Measurements from ENCODE around the gene PRMT6.

PRMT6 gene

DNA sequence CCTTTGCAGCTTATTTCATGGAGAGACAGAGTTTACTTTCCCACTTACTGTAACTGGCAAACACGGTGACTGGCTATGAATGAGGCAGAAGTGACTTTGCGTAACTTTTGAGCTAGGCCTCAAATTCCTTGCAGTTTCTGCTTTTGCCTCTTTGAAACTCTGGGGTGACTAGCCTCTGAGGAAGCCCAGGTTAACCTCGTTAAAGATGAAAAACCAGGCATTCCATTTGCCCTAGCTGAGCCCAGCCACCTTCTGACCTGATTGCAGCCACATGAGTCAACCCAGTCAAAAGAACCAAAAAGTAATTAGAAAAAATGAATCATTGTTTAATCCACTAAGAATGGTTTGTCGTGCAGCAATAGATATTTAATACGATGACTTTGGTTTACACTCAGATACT is 20.4 kb downstream of the PRMT6 start:
- Histone ChIP-seq H4K8ac (ENCODE audit: low read depth, low read length) (no peak overlapping the region), H3K18ac (ENCODE audit: low read length) (no peak overlapping the region), H3K23ac (ENCODE audit: low read depth, low read length, poor library complexity) (no peak overlapping the region), H3K4me2 (ENCODE audit: insufficient read depth, low read length, poor library complexity, severe bottlenecking) (no peak overlapping the region), H3K9ac (ENCODE audit: low read depth, low read length, poor library complexity) (no peak overlapping the region), H3K14ac (ENCODE audit: low read length) (no peak overlapping the region), H4K91ac (ENCODE audit: low read depth, low read length, poor library complexity) (no peak overlapping the region), H3K27me3 (ENCODE audit: control insufficient read depth in 3 of 3, insufficient read depth in 3 of 3, low read depth in 1 of 3, low read length in 3 of 3) (no peaks in the 10 kb centered on the region), H3K36me3 (replicated peaks in 1 of 2; ENCODE audit: control insufficient read depth in 2 of 2, insufficient read depth in 2 of 2, low read length in 2 of 2) (no peaks in the 10 kb centered on the region), H3K4ac (ENCODE audit: low read length) (no peak overlapping the region), H3K79me1 (ENCODE audit: low read depth, low read length) (no peaks in the 10 kb centered on the region), H3K4me3 (ENCODE audit: low read length in 2 of 2) (no peak overlapping the region), H2BK5ac (ENCODE audit: low read length) (no peak overlapping the region), H3K27ac (replicated peaks; ENCODE audit: low read length) (peak overlapping the region; percentile 36), H3K4me1 (ENCODE audit: control insufficient read depth in 2 of 2, insufficient read depth in 1 of 2, low read depth in 1 of 2, low read length in 2 of 2) (no peaks in the 10 kb centered on the region), H2AFZ (ENCODE audit: low read length) (no peak overlapping the region), H2AK5ac (ENCODE audit: low read depth, low read length) (no peak overlapping the region), H2BK12ac (ENCODE audit: low read length) (no peak overlapping the region), H3K9me3 (replicated peaks in 1 of 2; ENCODE audit: control insufficient read depth in 2 of 2, insufficient read depth in 1 of 2, low read depth in 1 of 2, low read length in 2 of 2) (no peaks in the 10 kb centered on the region), H2BK15ac (ENCODE audit: low read length) (no peak overlapping the region), H2BK120ac (ENCODE audit: low read depth, low read length) (no peak overlapping the region)
- DNase-seq (ENCODE audit: low spot score), result no peak
- no CpG with 5 or more reads among the region's 5 CpGs for WGBS, 2 donors (ENCODE audit: extremely low coverage in 2 of 2, insufficient read length in 2 of 2, insufficient replicate concordance in 1 of 2)

DNA sequence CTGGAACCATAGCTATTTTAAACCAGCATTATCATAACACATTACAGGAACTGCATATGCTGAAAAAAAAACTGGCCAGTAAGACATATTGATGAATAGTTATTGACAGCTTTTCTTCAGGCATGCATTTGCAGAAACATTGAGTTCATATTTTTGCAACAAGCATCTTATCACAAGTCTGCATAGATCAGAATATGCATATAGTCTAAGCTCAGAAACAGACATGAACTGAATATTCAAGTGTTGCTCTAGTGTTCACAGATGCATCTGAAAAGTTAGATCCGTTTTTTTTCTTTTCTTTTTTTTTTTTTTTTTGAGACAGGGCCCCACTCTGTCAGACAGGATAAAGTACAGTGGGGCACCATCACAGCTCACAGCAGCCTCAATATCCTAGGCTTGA is 22.8 kb downstream of the PRMT6 start:
- no peak overlapping the region for H3K18ac ChIP-seq (ENCODE audit: low read length)
- H3K4me1 ChIP-seq (ENCODE audit: control insufficient read depth in 2 of 2, insufficient read depth in 1 of 2, low read depth in 1 of 2, low read length in 2 of 2), result no peaks in the 10 kb centered on the region
- H3K36me3 ChIP-seq (replicated peaks in 1 of 2; ENCODE audit: control insufficient read depth in 2 of 2, insufficient read depth in 2 of 2, low read length in 2 of 2), result no peaks in the 10 kb centered on the region
- H3K23ac ChIP-seq (ENCODE audit: low read depth, low read length, poor library complexity), result no peak overlapping the region
- DNase-seq (ENCODE audit: low spot score), result no peak
- no peaks in the 10 kb centered on the region for H3K9me3 ChIP-seq (replicated peaks in 1 of 2; ENCODE audit: control insufficient read depth in 2 of 2, insufficient read depth in 1 of 2, low read depth in 1 of 2, low read length in 2 of 2)
- H3K79me1 ChIP-seq (ENCODE audit: low read depth, low read length), result no peaks in the 10 kb centered on the region
- H3K27ac ChIP-seq (replicated peaks; ENCODE audit: low read length), result no peak overlapping the region
- H2BK120ac ChIP-seq (ENCODE audit: low read depth, low read length), result no peak overlapping the region
- H3K9ac ChIP-seq (ENCODE audit: low read depth, low read length, poor library complexity), result no peak overlapping the region
- H4K91ac ChIP-seq (ENCODE audit: low read depth, low read length, poor library complexity), result no peak overlapping the region
- H3K4me2 ChIP-seq (ENCODE audit: insufficient read depth, low read length, poor library complexity, severe bottlenecking), result no peak overlapping the region
- H2BK12ac ChIP-seq (ENCODE audit: low read length), result no peak overlapping the region
- H3K4me3 ChIP-seq (ENCODE audit: low read length in 2 of 2), result no peak overlapping the region
- H3K4ac ChIP-seq (ENCODE audit: low read length), result no peak overlapping the region
- no peak overlapping the region for H4K8ac ChIP-seq (ENCODE audit: low read depth, low read length)
- no peak overlapping the region for H2BK5ac ChIP-seq (ENCODE audit: low read length)
- no peak overlapping the region for H2BK15ac ChIP-seq (ENCODE audit: low read length)
- no peaks in the 10 kb centered on the region for H3K27me3 ChIP-seq (ENCODE audit: control insufficient read depth in 3 of 3, insufficient read depth in 3 of 3, low read depth in 1 of 3, low read length in 3 of 3)
- no peak overlapping the region for H3K14ac ChIP-seq (ENCODE audit: low read length)
- no peak overlapping the region for H2AFZ ChIP-seq (ENCODE audit: low read length)
- WGBS, 2 donors (ENCODE audit: extremely low coverage in 2 of 2, insufficient read length in 2 of 2, insufficient replicate concordance in 1 of 2), result no CpG with 5 or more reads among the region's 1 CpG
- H2AK5ac ChIP-seq (ENCODE audit: low read depth, low read length), result no peak overlapping the region

DNA sequence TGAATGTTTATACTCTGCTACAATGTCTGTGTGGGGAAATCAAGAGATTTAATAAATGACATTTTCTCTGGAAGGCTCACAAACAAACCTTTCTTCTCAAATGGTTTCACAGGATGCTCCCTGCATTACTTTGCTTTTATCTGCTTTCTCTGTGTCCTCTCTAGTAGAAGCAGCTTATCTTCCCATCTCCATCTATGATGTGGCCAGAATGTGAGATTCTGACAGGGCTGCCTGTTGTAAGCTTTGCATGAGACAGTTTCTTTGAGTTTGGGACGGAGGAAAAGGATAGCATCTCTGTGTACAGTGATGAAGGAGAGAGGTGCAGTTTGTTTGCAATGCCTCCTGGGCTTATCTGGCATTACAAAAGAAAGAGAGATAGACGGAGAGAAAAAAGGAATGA is 24.6 kb downstream of the PRMT6 start:
- H2BK12ac ChIP-seq (ENCODE audit: low read length), result no peak overlapping the region
- WGBS, 2 donors (ENCODE audit: extremely low coverage in 2 of 2, insufficient read length in 2 of 2, insufficient replicate concordance in 1 of 2), result 100% methylated on average over 1 of the region's 2 CpGs; no CpG with 5 or more reads in 1 of the 2 donors
- H3K36me3 ChIP-seq (replicated peaks in 1 of 2; ENCODE audit: control insufficient read depth in 2 of 2, insufficient read depth in 2 of 2, low read length in 2 of 2), result no peaks in the 10 kb centered on the region
- H3K14ac ChIP-seq (ENCODE audit: low read length), result no peak overlapping the region
- H2AFZ ChIP-seq (ENCODE audit: low read length), result no peak overlapping the region
- H3K4ac ChIP-seq (ENCODE audit: low read length), result no peak overlapping the region
- H3K9me3 ChIP-seq (replicated peaks in 1 of 2; ENCODE audit: control insufficient read depth in 2 of 2, insufficient read depth in 1 of 2, low read depth in 1 of 2, low read length in 2 of 2), result no peaks in the 10 kb centered on the region
- no peak overlapping the region for H4K91ac ChIP-seq (ENCODE audit: low read depth, low read length, poor library complexity)
- no peak for DNase-seq (ENCODE audit: low spot score)
- no peaks in the 10 kb centered on the region for H3K79me1 ChIP-seq (ENCODE audit: low read depth, low read length)
- no peak overlapping the region for H2BK5ac ChIP-seq (ENCODE audit: low read length)
- H3K27ac ChIP-seq (replicated peaks; ENCODE audit: low read length), result no peak overlapping the region
- H2BK120ac ChIP-seq (ENCODE audit: low read depth, low read length), result no peak overlapping the region
- H3K18ac ChIP-seq (ENCODE audit: low read length), result no peak overlapping the region
- no peak overlapping the region for H4K8ac ChIP-seq (ENCODE audit: low read depth, low read length)
- no peaks in the 10 kb centered on the region for H3K27me3 ChIP-seq (ENCODE audit: control insufficient read depth in 3 of 3, insufficient read depth in 3 of 3, low read depth in 1 of 3, low read length in 3 of 3)
- H3K4me1 ChIP-seq (ENCODE audit: control insufficient read depth in 2 of 2, insufficient read depth in 1 of 2, low read depth in 1 of 2, low read length in 2 of 2), result no peaks in the 10 kb centered on the region
- no peak overlapping the region for H3K4me3 ChIP-seq (ENCODE audit: low read length in 2 of 2)
- no peak overlapping the region for H2BK15ac ChIP-seq (ENCODE audit: low read length)
- H3K23ac ChIP-seq (ENCODE audit: low read depth, low read length, poor library complexity), result no peak overlapping the region
- H3K4me2 ChIP-seq (ENCODE audit: insufficient read depth, low read length, poor library complexity, severe bottlenecking), result no peak overlapping the region
- H2AK5ac ChIP-seq (ENCODE audit: low read depth, low read length), result no peak overlapping the region
- no peak overlapping the region for H3K9ac ChIP-seq (ENCODE audit: low read depth, low read length, poor library complexity)

DNA sequence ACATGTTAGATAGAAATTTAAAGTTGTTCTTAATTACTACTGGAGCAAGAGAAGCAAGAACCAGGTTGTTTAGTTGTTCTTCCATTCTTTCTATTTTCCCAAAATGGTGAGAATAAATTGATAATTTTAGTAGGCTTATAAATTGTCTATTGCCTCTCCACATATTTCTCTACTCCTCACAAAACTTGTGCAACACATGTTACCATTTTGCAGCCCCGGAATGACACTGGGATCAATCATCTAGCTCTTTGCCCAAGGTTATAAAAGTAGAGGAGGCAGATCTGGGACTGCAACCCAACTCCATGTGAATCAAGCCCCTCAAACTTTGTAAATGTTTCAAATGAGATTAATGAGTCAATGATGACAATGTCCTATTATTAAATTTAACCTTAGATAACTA is 34.9 kb downstream of the PRMT6 start:
- no CpG with 5 or more reads among the region's 1 CpG for WGBS, 2 donors (ENCODE audit: extremely low coverage in 2 of 2, insufficient read length in 2 of 2, insufficient replicate concordance in 1 of 2)
- Histone ChIP-seq H3K27ac (replicated peaks; ENCODE audit: low read length) (no peak overlapping the region), H3K9ac (ENCODE audit: low read depth, low read length, poor library complexity) (no peak overlapping the region), H2BK15ac (ENCODE audit: low read length) (no peak overlapping the region), H4K8ac (ENCODE audit: low read depth, low read length) (no peak overlapping the region), H3K27me3 (ENCODE audit: control insufficient read depth in 3 of 3, insufficient read depth in 3 of 3, low read depth in 1 of 3, low read length in 3 of 3) (no peaks in the 10 kb centered on the region), H3K4me1 (ENCODE audit: control insufficient read depth in 2 of 2, insufficient read depth in 1 of 2, low read depth in 1 of 2, low read length in 2 of 2) (no peaks in the 10 kb centered on the region), H2AFZ (ENCODE audit: low read length) (no peak overlapping the region), H3K4ac (ENCODE audit: low read length) (no peak overlapping the region), H3K4me2 (ENCODE audit: insufficient read depth, low read length, poor library complexity, severe bottlenecking) (no peak overlapping the region), H2BK5ac (ENCODE audit: low read length) (no peak overlapping the region), H3K36me3 (replicated peaks in 1 of 2; ENCODE audit: control insufficient read depth in 2 of 2, insufficient read depth in 2 of 2, low read length in 2 of 2) (no peaks in the 10 kb centered on the region), H2BK120ac (ENCODE audit: low read depth, low read length) (no peak overlapping the region), H3K4me3 (ENCODE audit: low read length in 2 of 2) (no peak overlapping the region), H2AK5ac (ENCODE audit: low read depth, low read length) (no peak overlapping the region), H3K14ac (ENCODE audit: low read length) (no peak overlapping the region), H4K91ac (ENCODE audit: low read depth, low read length, poor library complexity) (no peak overlapping the region), H2BK12ac (ENCODE audit: low read length) (no peak overlapping the region), H3K79me1 (ENCODE audit: low read depth, low read length) (no peaks in the 10 kb centered on the region), H3K18ac (ENCODE audit: low read length) (no peak overlapping the region), H3K9me3 (replicated peaks in 1 of 2; ENCODE audit: control insufficient read depth in 2 of 2, insufficient read depth in 1 of 2, low read depth in 1 of 2, low read length in 2 of 2) (no peaks in the 10 kb centered on the region), H3K23ac (ENCODE audit: low read depth, low read length, poor library complexity) (no peak overlapping the region)
- DNase-seq (ENCODE audit: low spot score), result no peak

Data from neuronal stem cell (in vitro differentiated cells).